Neural cell (in vitro differentiated cells): ENCODE data around the gene CFAP58.

Experiments used
- EP300 ChIP-seq: fragments of 450-650 bp; conservative IDR thresholded peaks from 2 replicates; pipeline ENCODE4 v1.6.1; 2014; ENCODE audit warnings: antibody characterized with exemption, mild to moderate bottlenecking, moderate library complexity; ENCODE audit not compliant: poor library complexity, severe bottlenecking
- EZH2 ChIP-seq: fragments of 200-600, 300-800 bp; shearing (Covaris generic), sonication (generic); IDR thresholded peaks from 2 replicates; pipeline ENCODE4 v1.6.1; 2014; ENCODE audit warnings: antibody characterized with exemption, low read length, borderline replicate concordance, mild to moderate bottlenecking; ENCODE audit not compliant: insufficient read depth, poor library complexity, severe bottlenecking
- POLR2AphosphoS5 ChIP-seq: IDR thresholded peaks from 2 replicates; pipeline ENCODE4 v1.6.1; 2012
- TAF1 ChIP-seq: IDR thresholded peaks from 2 replicates; pipeline ENCODE4 v1.6.1; 2012; ENCODE audit warnings: low read depth
- TF ChIP-seq, protein P1 (sequence below): fragments of 450-650 bp; IDR thresholded peaks from 2 replicates; pipeline ENCODE4 v1.5.1; 2014; ENCODE audit warnings: antibody characterized with exemption, mild to moderate bottlenecking, moderate library complexity; ENCODE audit not compliant: poor library complexity, severe bottlenecking
- TF ChIP-seq, protein P2 (sequence below): IDR thresholded peaks from 2 replicates; pipeline ENCODE4 v1.6.1; 2012; ENCODE audit warnings: borderline replicate concordance

GRCh38 chr10:104406715-104407650, 53.4 kb downstream of the CFAP58 start:
- TF ChIP-seq, protein P1, sequence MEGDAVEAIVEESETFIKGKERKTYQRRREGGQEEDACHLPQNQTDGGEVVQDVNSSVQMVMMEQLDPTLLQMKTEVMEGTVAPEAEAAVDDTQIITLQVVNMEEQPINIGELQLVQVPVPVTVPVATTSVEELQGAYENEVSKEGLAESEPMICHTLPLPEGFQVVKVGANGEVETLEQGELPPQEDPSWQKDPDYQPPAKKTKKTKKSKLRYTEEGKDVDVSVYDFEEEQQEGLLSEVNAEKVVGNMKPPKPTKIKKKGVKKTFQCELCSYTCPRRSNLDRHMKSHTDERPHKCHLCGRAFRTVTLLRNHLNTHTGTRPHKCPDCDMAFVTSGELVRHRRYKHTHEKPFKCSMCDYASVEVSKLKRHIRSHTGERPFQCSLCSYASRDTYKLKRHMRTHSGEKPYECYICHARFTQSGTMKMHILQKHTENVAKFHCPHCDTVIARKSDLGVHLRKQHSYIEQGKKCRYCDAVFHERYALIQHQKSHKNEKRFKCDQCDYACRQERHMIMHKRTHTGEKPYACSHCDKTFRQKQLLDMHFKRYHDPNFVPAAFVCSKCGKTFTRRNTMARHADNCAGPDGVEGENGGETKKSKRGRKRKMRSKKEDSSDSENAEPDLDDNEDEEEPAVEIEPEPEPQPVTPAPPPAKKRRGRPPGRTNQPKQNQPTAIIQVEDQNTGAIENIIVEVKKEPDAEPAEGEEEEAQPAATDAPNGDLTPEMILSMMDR, result peak; percentile 89
- TF ChIP-seq POLR2AphosphoS5 (no peak), EZH2 (no peak), TAF1 (no peak), EP300 (no peak)
- TF ChIP-seq, protein P2, sequence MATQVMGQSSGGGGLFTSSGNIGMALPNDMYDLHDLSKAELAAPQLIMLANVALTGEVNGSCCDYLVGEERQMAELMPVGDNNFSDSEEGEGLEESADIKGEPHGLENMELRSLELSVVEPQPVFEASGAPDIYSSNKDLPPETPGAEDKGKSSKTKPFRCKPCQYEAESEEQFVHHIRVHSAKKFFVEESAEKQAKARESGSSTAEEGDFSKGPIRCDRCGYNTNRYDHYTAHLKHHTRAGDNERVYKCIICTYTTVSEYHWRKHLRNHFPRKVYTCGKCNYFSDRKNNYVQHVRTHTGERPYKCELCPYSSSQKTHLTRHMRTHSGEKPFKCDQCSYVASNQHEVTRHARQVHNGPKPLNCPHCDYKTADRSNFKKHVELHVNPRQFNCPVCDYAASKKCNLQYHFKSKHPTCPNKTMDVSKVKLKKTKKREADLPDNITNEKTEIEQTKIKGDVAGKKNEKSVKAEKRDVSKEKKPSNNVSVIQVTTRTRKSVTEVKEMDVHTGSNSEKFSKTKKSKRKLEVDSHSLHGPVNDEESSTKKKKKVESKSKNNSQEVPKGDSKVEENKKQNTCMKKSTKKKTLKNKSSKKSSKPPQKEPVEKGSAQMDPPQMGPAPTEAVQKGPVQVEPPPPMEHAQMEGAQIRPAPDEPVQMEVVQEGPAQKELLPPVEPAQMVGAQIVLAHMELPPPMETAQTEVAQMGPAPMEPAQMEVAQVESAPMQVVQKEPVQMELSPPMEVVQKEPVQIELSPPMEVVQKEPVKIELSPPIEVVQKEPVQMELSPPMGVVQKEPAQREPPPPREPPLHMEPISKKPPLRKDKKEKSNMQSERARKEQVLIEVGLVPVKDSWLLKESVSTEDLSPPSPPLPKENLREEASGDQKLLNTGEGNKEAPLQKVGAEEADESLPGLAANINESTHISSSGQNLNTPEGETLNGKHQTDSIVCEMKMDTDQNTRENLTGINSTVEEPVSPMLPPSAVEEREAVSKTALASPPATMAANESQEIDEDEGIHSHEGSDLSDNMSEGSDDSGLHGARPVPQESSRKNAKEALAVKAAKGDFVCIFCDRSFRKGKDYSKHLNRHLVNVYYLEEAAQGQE, result no peak
